K562 (cell line): ENCODE data around the gene COX18. TPM values are rescaled to one million over a fixed set of nuclear protein-coding genes. Genes with fewer than 3 reads are reported as not detected.

ENCODE experiments used
- BRD9 ChIP-seq: fragments of 450-650 bp; IDR thresholded peaks from 2 replicates; pipeline ENCODE4 v1.6.1; 2018; ENCODE audit warnings: low read depth; ENCODE audit not compliant: partially characterized antibody
- CAMTA2 ChIP-seq: fragments of 250-450 bp; sonication (Bioruptor Pico); conservative IDR thresholded peaks from 2 replicates; pipeline ENCODE4 v1.5.1; 2022
- CBX3 ChIP-seq, 2 experiments: IDR thresholded peaks; 1 replicate in 1 of 2; 2 replicates in 1 of 2; pipeline ENCODE4 v1.6.1; 2012; ENCODE audit warnings: inconsistent platforms in 2 of 2, low read length in 2 of 2, borderline replicate concordance in 1 of 2, control low read depth in 1 of 2
- CEBPG ChIP-seq, 3 experiments: fragments of 200-800 bp in 1 of 3; sonication (Bioruptor generic) in 1 of 3; sonication (generic) in 1 of 3; formaldehyde crosslinking in 1 of 3; IDR thresholded peaks in 2 of 3; conservative IDR thresholded peaks in 1 of 3; 2 replicates each; pipeline versions ENCODE4 v1.6.1 to v1.8.0; 2016 to 2022; ENCODE audit warnings: missing compliant biosample characterization in 2 of 3, missing genetic modification characterization in 2 of 3, mild to moderate bottlenecking in 1 of 3, missing genetic modification reagents in 1 of 3
- CREB3 ChIP-seq: fragments of 450-650 bp; conservative IDR thresholded peaks from 2 replicates; pipeline ENCODE4 v1.6.1; 2016; ENCODE audit warnings: missing genetic modification characterization, low read depth, mild to moderate bottlenecking, missing compliant biosample characterization, moderate library complexity
- CXXC5 ChIP-seq: fragments of 250-450 bp; sonication (Bioruptor Pico); IDR thresholded peaks from 2 replicates; pipeline ENCODE4 v1.8.0; 2022; ENCODE audit warnings: inconsistent platforms, mild to moderate bottlenecking, moderate library complexity
- DLX4 ChIP-seq: fragments of 250-450 bp; sonication (Bioruptor Pico); IDR thresholded peaks from 2 replicates; pipeline ENCODE4 v1.6.1; 2021; ENCODE audit warnings: mild to moderate bottlenecking
- EZH2 ChIP-seq: IDR thresholded peaks from 2 replicates; pipeline ENCODE4 v1.6.1; 2012; ENCODE audit warnings: low read depth, mild to moderate bottlenecking, inconsistent platforms, low read length, borderline replicate concordance
- JUND ChIP-seq, 2 experiments: IDR thresholded peaks; 2 replicates in 1 of 2; 3 replicates in 1 of 2; pipeline ENCODE4 v1.6.1; 2011; ENCODE audit warnings: borderline replicate concordance in 2 of 2, low read depth in 2 of 2, low read length in 2 of 2, improper control_type of control experiment in 1 of 2, missing biosample characterization in 1 of 2, missing genetic modification characterization in 1 of 2, missing genetic modification reagents in 1 of 2
- KAT2B ChIP-seq: IDR thresholded peaks from one replicate; pipeline ENCODE4 v1.6.1; 2012; ENCODE audit warnings: low read depth, mild to moderate bottlenecking, control low read depth, inconsistent platforms, low read length, moderate library complexity
- PHF8 ChIP-seq: fragments of 200-600 bp; sonication (generic); IDR thresholded peaks from 2 replicates; pipeline ENCODE4 v1.6.1; 2012; ENCODE audit warnings: mixed run types, mild to moderate bottlenecking, inconsistent platforms, low read length, moderate library complexity, borderline replicate concordance
- ZBED1 ChIP-seq: IDR thresholded peaks from 2 replicates; pipeline ENCODE4 v1.6.1; 2014
- ZNF766 ChIP-seq: fragments of 200-800 bp; sonication (Bioruptor generic); conservative IDR thresholded peaks from 2 replicates; pipeline ENCODE4 v1.6.1; 2016; ENCODE audit warnings: missing genetic modification characterization, missing compliant biosample characterization
- polyA plus RNA-seq, 8 experiments: library from polyadenylated mRNA; depleted of rRNA in 4 of 8; stranded (reverse) in 5 of 8; unstranded in 3 of 8; fragments of >200 nt; fragmentation: Nextera tagmentation in 2 of 8; fragmentation: Illumina TruSeq in 1 of 8; extraction: Ambion mirVana in 2 of 8; extraction: Trizol in 1 of 8; gene quantifications; 2 replicates each; pipeline versions ENCODE4 v1.2.1 to v1.2.3, GENCODE V29; 2011 to 2014; ENCODE audit warnings: inconsistent platforms in 1 of 8, missing spikeins in 1 of 8
- total RNA-seq, 7 experiments: library from RNA; depleted of rRNA in 6 of 7; stranded (reverse); fragments of >200 nt in 6 of 7; fragmentation: Illumina TruSeq in 2 of 7; extraction: Trizol in 2 of 7; gene quantifications; 2 replicates each; pipeline versions ENCODE4 v1.2.1 to v1.2.3, GENCODE V29; 2011 to 2021; ENCODE audit warnings: low replicate concordance in 1 of 7
- TF ChIP-seq, protein P1 (sequence below): fragments of 450-650 bp; formaldehyde crosslinking; IDR thresholded peaks from 2 replicates; pipeline ENCODE4 v1.4.0; 2020; ENCODE audit warnings: mild to moderate bottlenecking, mixed read lengths
- TF ChIP-seq, protein P2 (sequence below): fragments of 150-350 bp; IDR thresholded peaks from 2 replicates; pipeline ENCODE4 v1.6.1; 2014; ENCODE audit warnings: low read depth, mild to moderate bottlenecking, low read length, borderline replicate concordance
- TF ChIP-seq, protein P3 (sequence below), 2 experiments: IDR thresholded peaks; 2 replicates each; pipeline ENCODE4 v1.6.1; 2011; ENCODE audit warnings: borderline replicate concordance in 1 of 2, control low read depth in 1 of 2, low read depth in 1 of 2, low read length in 1 of 2, mild to moderate bottlenecking in 1 of 2, mixed read lengths in 1 of 2, moderate library complexity in 1 of 2; ENCODE audit not compliant: insufficient read depth in 1 of 2, insufficient read length in 1 of 2, poor library complexity in 1 of 2, severe bottlenecking in 1 of 2; ENCODE audit errors: extremely low read depth in 1 of 2
- TF ChIP-seq, protein P4 (sequence below): sonication (generic); IDR thresholded peaks from 2 replicates; pipeline ENCODE4 v1.6.1; 2016

COX18 gene
- total and polyA plus RNA-seq, 9 of the 15 experiments (the other 6 are each of a cell fraction or from before 2014, with no cell fraction given), result 7.0 to 21.3 (median 14.7) TPM

DNA sequence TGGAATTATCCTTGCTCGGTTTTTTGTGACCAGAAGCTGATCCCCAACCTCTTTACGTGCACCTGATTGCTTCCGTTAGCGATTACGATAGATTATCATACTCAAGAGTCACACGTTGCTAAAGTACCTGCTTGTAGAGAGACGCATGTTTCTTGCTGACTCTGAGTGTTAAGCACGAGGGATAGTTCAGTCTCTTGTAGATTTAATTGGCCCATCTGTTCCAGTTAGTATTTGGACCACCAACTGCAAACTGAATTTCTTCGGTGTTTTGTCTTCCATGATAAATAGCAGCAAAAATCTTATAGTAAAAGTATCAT, 516 bp upstream of the COX18 start (continued):
- TF ChIP-seq, protein P1, sequence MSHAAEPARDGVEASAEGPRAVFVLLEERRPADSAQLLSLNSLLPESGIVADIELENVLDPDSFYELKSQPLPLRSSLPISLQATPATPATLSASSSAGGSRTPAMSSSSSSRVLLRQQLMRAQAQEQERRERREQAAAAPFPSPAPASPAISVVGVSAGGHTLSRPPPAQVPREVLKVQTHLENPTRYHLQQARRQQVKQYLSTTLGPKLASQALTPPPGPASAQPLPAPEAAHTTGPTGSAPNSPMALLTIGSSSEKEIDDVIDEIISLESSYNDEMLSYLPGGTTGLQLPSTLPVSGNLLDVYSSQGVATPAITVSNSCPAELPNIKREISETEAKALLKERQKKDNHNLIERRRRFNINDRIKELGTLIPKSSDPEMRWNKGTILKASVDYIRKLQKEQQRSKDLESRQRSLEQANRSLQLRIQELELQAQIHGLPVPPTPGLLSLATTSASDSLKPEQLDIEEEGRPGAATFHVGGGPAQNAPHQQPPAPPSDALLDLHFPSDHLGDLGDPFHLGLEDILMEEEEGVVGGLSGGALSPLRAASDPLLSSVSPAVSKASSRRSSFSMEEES (CRISPR knock-in tag), result no peak
- TF ChIP-seq CEBPG (CRISPR knock-in tag; IDR thresholded peaks at IDR 0.05), result no peak
- TF ChIP-seq CEBPG (tag; conservative IDR thresholded peaks at IDR 0.05 in 1 of 2, IDR thresholded peaks at IDR 0.05 in 1 of 2), result no peak
- no peak; the same call in 1 of the 2 replicates for TF ChIP-seq ZNF766
- no peak for TF ChIP-seq KAT2B
- no peak for TF ChIP-seq CAMTA2 (CRISPR knock-in tag)
- no peak for TF ChIP-seq ZBED1
- TF ChIP-seq, protein P2, sequence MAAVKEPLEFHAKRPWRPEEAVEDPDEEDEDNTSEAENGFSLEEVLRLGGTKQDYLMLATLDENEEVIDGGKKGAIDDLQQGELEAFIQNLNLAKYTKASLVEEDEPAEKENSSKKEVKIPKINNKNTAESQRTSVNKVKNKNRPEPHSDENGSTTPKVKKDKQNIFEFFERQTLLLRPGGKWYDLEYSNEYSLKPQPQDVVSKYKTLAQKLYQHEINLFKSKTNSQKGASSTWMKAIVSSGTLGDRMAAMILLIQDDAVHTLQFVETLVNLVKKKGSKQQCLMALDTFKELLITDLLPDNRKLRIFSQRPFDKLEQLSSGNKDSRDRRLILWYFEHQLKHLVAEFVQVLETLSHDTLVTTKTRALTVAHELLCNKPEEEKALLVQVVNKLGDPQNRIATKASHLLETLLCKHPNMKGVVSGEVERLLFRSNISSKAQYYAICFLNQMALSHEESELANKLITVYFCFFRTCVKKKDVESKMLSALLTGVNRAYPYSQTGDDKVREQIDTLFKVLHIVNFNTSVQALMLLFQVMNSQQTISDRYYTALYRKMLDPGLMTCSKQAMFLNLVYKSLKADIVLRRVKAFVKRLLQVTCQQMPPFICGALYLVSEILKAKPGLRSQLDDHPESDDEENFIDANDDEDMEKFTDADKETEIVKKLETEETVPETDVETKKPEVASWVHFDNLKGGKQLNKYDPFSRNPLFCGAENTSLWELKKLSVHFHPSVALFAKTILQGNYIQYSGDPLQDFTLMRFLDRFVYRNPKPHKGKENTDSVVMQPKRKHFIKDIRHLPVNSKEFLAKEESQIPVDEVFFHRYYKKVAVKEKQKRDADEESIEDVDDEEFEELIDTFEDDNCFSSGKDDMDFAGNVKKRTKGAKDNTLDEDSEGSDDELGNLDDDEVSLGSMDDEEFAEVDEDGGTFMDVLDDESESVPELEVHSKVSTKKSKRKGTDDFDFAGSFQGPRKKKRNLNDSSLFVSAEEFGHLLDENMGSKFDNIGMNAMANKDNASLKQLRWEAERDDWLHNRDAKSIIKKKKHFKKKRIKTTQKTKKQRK, result no peak
- TF ChIP-seq DLX4, result no peak
- 0 out of 2 replicates have a peak, but pooled peaks have one; percentile 31 for TF ChIP-seq CXXC5
- TF ChIP-seq, protein P3, sequence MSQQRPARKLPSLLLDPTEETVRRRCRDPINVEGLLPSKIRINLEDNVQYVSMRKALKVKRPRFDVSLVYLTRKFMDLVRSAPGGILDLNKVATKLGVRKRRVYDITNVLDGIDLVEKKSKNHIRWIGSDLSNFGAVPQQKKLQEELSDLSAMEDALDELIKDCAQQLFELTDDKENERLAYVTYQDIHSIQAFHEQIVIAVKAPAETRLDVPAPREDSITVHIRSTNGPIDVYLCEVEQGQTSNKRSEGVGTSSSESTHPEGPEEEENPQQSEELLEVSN (IDR thresholded peaks at IDR 0.05; ENCODE audit: borderline replicate concordance in 1 of 2, extremely low read depth in 1 of 2, insufficient read depth in 1 of 2, insufficient read length in 1 of 2, low read depth in 1 of 2, low read length in 1 of 2, poor library complexity in 1 of 2, severe bottlenecking in 1 of 2), result no peak
- TF ChIP-seq JUND (IDR thresholded peaks at IDR 0.05; ENCODE audit: borderline replicate concordance, low read depth, low read length), result no peak
- TF ChIP-seq JUND (tag; IDR thresholded peaks at IDR 0.05; ENCODE audit: borderline replicate concordance, low read depth, low read length), result no peak; the same call in 2 of the 3 replicates
- 0 out of 2 replicates have a peak, but pooled peaks have one; percentile 52 for TF ChIP-seq CREB3
- TF ChIP-seq CBX3 (IDR thresholded peaks at IDR 0.05; ENCODE audit: borderline replicate concordance in 1 of 2, low read length in 2 of 2), result peak in 1 of 2 experiments; percentile 9; a peak in 1 of 3 replicates
- TF ChIP-seq, protein P4, sequence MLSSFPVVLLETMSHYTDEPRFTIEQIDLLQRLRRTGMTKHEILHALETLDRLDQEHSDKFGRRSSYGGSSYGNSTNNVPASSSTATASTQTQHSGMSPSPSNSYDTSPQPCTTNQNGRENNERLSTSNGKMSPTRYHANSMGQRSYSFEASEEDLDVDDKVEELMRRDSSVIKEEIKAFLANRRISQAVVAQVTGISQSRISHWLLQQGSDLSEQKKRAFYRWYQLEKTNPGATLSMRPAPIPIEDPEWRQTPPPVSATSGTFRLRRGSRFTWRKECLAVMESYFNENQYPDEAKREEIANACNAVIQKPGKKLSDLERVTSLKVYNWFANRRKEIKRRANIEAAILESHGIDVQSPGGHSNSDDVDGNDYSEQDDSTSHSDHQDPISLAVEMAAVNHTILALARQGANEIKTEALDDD, result peak; percentile 41; the same call in 1 of the 2 replicates
- peak; percentile 17 for TF ChIP-seq BRD9
- no peak for TF ChIP-seq PHF8
- TF ChIP-seq EZH2, result no peak
